G401 (cell line): ENCODE results near the gene FRMD5. TPM values are rescaled to one million over a fixed set of nuclear protein-coding genes. Genes with fewer than 3 reads are reported as not detected.

Source experiments
- DNase-seq: peaks from one replicate; pipeline ENCODE4 v3.0.0-alpha.2; 2015; ENCODE audit warnings: low spot score
- in situ Hi-C: cut with HindIII; loops from 2 replicates; pipeline ENCODE4 v1.10.0; 2016; ENCODE audit warnings: low sequenced_read_pairs, mixed read lengths
- total RNA-seq: library from RNA; depleted of rRNA; stranded (reverse); fragments of >200 nt; shearing (Covaris generic); gene quantifications from 2 replicates; pipeline ENCODE4 v1.2.3, GENCODE V29; 2014

Gene FRMD5
- total RNA-seq, 1 experiment from 2014 or later = not detected

- no peak for DNase-seq
- in situ Hi-C loops = no loop called here
These were observed 17.9 kb downstream of the FRMD5 start for GRCh38 chr15:44177139-44177538.

DNA sequence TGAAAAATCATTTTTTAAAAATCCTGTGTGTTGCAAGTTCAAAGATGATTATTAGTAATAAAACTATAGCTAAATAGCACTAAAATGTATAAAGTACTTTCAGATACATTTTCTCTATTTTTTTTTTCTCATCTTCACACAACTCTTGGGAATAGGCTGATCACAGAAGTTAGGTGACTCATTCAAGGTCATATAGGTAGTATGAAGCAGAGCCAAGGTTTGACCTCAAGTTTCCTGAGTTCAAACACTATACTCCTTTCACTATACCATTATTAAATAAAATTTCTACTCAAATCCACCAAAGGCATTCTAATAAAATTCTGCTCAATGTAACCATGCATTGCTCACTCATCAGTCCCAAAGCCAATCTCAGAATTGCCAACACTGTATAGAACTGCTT, 21.3 kb downstream of the FRMD5 start:
- no peak for DNase-seq
- in situ Hi-C loops = no loop called here

DNA sequence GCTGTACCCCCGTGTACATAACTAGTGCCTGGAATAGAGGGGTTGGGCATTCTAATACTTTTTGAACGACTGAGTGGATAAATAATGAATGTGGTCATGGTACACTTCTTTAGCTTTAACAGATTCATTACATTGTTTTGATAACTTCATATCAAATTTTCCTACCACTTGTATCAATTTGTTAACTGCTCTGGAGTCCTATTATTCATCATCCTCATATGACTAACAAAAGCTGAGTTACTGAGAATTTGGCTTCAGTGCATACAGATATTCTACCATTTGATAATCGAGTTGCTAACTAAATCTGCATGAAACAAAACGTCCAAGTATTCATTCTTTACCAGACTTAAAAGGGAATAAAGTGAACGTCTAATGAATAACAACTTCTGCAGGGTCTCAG, 31.7 kb downstream of the FRMD5 start:
- no peak for DNase-seq
- in situ Hi-C loops = no loop called here

GRCh38 chr15:44160796-44161195, 34.3 kb downstream of the FRMD5 start:
- no peak for DNase-seq

DNA sequence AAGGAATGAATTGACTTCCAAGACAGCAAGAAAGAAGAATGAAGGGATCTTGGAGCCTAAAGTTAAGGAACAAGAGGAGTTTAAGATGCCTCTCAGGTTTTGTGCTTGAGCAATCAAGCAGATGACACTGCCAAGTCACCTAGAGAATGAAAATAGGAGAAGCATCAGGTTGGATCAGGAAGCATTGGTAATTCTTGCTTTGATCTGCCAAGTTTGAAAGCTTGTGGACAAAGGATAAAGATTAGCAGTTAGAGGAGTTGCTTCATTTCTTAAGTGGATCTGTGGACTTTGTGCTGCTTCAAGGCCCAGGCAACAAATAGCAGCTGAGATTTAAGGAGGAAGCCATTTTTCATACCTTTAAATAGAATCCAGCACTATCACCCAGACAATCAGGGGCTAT, 35.6 kb downstream of the FRMD5 start:
- in situ Hi-C loops = no loop called here

More at GRCh38 chr15:44160796-44161195, 34.3 kb downstream of the FRMD5 start:
- in situ Hi-C loops = no loop called here

GRCh38 chr15:44158111-44158510, 37.0 kb downstream of the FRMD5 start:
- DNase-seq = no peak
- in situ Hi-C loops = no loop called here

More for the DNA sequence above, 35.6 kb downstream of the FRMD5 start:
- DNase-seq = no peak

- in situ Hi-C loops = no loop called here
These were observed 37.4 kb downstream of the FRMD5 start for GRCh38 chr15:44157679-44158078.

DNA sequence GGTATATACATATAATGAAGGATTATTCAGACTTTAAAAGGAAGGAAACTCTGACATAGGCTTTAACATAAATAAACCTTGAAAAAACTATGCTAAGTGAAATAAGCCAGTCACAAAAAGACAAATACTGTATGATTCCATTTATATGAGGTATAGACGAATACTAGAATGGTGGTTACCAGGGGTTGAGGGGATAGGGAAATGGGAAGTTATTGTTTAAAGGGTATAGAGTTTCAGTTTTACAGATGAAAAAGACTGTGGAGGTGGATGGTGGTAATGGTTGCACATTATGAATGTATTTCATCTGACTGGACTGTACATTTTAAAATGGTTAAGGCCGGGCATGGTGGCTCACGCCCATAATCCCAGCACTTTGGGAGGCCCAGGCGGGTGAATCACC, 41.7 kb downstream of the FRMD5 start:
- DNase-seq = no peak
- in situ Hi-C loops = no loop called here

More at GRCh38 chr15:44157679-44158078, 37.4 kb downstream of the FRMD5 start:
- DNase-seq = no peak

DNA sequence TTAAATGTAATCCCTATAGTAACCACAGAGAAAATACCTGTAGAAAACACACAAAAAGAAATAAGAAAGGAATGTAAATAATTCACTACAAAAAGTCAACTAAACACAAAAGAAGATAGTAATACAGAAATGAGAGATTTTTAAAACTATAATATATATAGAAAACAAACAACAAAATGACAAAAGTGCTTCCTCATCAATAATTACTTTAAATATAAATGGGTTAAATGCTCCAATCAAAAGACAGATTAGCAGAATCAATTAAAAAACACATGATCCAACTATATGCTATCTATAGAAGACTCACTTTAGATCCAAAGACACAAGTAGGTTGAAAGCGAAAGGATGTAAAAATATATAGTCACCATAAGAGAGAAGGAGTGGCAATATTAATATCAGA, 45.8 kb downstream of the FRMD5 start:
- DNase-seq = no peak
- in situ Hi-C loops = no loop called here

GRCh38 chr15:44148580-44148979, 46.5 kb downstream of the FRMD5 start:
- in situ Hi-C loops = no loop called here
- DNase-seq = no peak

- in situ Hi-C loops = no loop called here
- DNase-seq = no peak
These were observed 47.4 kb downstream of the FRMD5 start for GRCh38 chr15:44147636-44148035.

DNA sequence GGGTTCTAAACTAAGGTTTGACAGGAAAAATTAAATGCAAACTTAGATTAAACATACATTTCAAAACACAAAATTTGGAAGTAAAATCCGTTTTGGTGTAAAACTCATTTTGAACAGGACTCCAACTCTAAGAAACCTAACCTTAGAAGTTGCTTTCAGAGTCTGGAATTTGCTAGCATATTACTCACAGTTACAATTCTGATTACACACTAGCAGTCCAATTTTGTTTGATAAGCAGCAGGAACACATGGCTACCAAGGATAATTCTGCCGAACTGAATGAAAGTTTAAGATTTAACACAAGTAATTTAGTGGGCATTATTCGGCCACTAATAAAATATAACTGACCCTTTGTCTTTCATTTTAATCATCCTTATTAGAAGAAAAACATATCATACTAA, 49.6 kb downstream of the FRMD5 start:
- in situ Hi-C loops = no loop called here
- no peak for DNase-seq

DNA sequence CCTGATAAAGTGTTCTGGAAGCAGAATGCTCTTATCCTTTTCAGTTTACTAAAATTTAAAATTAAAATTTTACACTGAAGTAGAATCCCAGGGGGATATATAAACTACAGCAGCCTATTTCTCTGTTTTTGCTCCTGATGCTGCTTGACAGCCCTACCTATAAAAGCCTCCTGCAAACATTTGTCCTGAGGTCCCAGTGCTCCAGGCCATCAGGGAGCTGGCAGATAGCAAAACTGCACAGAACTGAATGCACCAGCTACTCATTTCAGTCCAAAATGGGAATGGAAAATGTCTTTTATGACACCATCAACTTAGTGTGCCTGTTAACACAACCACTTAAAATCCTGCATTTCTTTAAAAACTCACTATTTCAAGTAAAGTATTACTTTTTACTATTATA, 50.1 kb downstream of the FRMD5 start:
- in situ Hi-C loops = no loop called here
- no peak for DNase-seq

GRCh38 chr15:44144184-44144583, 50.9 kb downstream of the FRMD5 start:
- in situ Hi-C loops = no loop called here
- DNase-seq = no peak

DNA sequence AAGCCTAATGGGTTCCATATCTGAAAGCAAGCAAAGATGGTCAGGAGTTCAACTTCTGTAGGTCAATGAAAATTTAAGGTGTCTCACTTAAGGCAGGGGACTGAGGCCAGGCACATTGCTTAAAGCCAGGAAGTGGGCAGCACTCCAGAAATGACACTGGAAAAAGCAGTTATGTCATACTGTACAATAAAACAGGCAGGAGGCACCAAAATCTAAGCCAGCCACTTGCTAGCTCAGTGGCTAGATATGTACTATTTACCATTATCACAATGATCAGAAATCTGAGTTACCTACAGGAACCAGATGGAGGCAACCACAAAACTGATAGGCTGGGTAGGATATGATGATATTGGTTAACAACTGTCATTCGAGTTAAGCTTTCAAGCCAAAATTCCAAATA, 57.3 kb downstream of the FRMD5 start:
- in situ Hi-C loops = no loop called here
- DNase-seq = peak; percentile 24

DNA sequence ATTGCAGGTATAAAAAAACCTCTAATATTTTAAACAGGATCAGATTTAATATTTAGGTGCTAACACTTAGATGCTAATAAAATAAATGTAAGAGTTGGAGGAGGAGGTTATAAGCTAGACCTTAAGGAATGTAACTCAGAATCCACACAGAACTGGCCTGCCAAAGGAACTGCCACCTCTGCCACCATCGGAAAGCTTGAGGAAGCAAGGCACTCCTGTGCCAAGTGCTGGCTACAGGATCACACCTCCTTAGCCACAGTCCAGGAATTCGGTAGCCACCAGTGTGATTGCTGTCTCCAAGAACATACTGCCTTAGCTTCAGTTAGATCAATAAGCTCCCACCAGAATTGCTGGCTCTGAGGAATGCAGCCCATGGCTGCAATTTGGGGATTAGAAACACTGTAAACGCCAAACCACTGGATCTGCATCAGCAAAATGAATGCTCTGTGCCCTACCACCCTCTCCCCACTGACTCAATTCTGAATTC, 58.0 kb downstream of the FRMD5 start:
- no peak for DNase-seq
- in situ Hi-C loops = no loop called here

DNA sequence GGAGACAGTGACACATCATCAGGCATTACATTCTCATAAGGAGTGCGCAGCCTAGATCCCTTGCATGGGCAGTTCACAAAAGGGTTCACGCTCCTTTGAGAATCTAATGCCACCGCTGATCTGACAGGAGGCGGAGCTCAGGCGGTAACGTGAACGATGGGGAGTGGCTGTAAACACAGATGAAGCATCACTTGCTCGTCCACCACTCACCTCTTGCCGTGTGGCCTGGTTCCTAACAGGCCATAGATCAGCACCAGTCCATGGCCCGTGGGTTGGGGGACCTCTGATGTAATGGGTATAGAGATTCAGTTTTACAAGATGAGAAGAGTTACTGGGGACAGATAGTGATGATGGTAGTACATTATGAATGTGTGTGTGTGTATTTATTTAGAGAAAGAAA, 63.0 kb downstream of the FRMD5 start:
- DNase-seq = no peak
- in situ Hi-C loops = no loop called here

- in situ Hi-C loops = no loop called here
- no peak for DNase-seq
These were observed 64.3 kb downstream of the FRMD5 start for GRCh38 chr15:44130778-44131177.

- DNase-seq = no peak
- in situ Hi-C loops = no loop called here
These were observed 65.2 kb downstream of the FRMD5 start for GRCh38 chr15:44129911-44130310.

- DNase-seq = no peak
- in situ Hi-C loops = no loop called here
These were observed 66.6 kb downstream of the FRMD5 start for GRCh38 chr15:44128443-44128842.

DNA sequence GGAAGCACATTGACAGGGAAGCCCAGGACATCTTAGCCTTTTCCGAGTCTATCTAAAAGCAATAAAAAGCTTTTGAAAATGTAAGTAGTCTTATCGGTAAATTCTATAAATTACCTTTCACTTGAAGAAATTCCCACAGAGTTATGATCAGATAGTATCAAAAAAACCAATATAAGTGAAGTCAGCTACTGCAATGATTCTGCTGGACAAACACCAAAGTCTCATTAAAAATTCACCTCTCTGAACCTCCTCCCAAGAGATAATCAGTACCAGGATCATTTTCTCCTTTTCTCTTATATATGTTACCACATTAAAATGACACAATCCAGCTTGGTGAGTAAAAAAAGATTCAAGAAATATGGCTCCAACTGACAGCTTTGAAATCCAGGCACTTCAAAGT, 69.2 kb downstream of the FRMD5 start:
- DNase-seq = no peak
- in situ Hi-C loops = no loop called here
